ENCODE measurements around the gene CCDC88B. TPM values are rescaled to one million over a fixed set of nuclear protein-coding genes. Genes with fewer than 3 reads are reported as not detected.

The CCDC88B gene, protein sequence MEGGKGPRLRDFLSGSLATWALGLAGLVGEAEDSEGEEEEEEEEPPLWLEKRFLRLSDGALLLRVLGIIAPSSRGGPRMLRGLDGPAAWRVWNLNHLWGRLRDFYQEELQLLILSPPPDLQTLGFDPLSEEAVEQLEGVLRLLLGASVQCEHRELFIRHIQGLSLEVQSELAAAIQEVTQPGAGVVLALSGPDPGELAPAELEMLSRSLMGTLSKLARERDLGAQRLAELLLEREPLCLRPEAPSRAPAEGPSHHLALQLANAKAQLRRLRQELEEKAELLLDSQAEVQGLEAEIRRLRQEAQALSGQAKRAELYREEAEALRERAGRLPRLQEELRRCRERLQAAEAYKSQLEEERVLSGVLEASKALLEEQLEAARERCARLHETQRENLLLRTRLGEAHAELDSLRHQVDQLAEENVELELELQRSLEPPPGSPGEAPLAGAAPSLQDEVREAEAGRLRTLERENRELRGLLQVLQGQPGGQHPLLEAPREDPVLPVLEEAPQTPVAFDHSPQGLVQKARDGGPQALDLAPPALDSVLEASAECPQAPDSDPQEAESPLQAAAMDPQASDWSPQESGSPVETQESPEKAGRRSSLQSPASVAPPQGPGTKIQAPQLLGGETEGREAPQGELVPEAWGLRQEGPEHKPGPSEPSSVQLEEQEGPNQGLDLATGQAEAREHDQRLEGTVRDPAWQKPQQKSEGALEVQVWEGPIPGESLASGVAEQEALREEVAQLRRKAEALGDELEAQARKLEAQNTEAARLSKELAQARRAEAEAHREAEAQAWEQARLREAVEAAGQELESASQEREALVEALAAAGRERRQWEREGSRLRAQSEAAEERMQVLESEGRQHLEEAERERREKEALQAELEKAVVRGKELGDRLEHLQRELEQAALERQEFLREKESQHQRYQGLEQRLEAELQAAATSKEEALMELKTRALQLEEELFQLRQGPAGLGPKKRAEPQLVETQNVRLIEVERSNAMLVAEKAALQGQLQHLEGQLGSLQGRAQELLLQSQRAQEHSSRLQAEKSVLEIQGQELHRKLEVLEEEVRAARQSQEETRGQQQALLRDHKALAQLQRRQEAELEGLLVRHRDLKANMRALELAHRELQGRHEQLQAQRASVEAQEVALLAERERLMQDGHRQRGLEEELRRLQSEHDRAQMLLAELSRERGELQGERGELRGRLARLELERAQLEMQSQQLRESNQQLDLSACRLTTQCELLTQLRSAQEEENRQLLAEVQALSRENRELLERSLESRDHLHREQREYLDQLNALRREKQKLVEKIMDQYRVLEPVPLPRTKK (N-terminal part only)
- 7.6 and 8.2 TPM in 2 replicates for total RNA-seq (2022)
- percentile 19 among the genes with signal in this experiment for Bru-seq, nascent RNA
- BruChase-seq, experiment 1, labeled RNA remaining after a 6-hour chase: percentile 32 among the genes with signal in this experiment
- percentile 29 among the genes with signal in this experiment for BruChase-seq, experiment 2, labeled RNA remaining after a 2-hour chase
- long read RNA-seq, transcript CCDC88B-205 (2 exons, 779 nt): major isoform, 11 of 14 reads
- long read RNA-seq, partial matches to known transcripts: 1 of 14 reads
- long read RNA-seq, other reads (novel, unspliced or antisense): 2 of 14 reads

DNA sequence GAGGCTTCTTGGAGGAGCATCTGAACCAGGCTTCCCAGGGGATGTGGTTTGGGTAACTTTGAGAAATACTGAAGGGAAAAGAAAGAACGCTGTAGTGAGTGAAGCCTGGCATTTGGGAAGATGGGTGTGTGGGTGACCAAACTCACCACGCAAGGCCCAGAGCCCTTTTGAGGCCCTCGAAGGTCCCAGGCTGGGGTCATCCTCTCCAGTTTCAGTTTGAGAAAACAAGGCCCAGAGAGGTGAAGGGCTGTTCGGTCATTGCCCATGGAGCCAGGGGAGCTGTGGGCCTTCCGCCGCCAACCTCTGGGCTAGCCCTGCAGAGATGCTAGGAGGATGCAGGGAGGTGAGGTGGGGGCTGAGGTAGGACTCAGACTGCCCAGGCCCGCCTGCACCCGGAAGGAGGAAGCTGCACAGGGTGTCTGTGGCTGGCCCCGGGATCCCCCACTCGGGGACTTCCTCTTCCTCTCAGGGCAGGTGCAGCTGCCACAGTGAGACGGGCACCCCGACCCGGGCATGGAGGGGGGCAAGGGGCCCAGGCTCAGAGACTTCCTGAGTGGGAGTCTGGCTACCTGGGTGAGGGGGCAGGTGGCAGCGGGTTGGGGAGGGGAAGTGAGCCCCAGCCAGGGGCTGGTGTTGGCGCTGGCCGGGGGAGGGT lies at the start of gene CCDC88B:
Gene CCDC88B, plus strand, starts transcription at position 451 of the 655 bp plus-strand sequence. Its CDS starts 63 bp downstream, at position 514.
- Mint-ChIP-seq H3K9me3 (ENCODE audit: low read depth, unreplicated experiment) (no peaks in the 10 kb centered on the region), H3K4me3 (ENCODE audit: low read depth, unreplicated experiment) (no peak within 1 kb of the TSS), H3K27ac (ENCODE audit: unreplicated experiment) (no peak within 1 kb of the TSS), H3K36me3 (ENCODE audit: insufficient read depth, unreplicated experiment) (peaks cover 6% of the 10 kb centered on the region), H3K4me1 (ENCODE audit: low read depth, unreplicated experiment) (peaks cover 10% of the 10 kb centered on the region), H3K27me3 (ENCODE audit: unreplicated experiment) (no peaks in the 10 kb centered on the region)
- CTCF ChIA-PET: no interaction called here
- TF ChIP-seq, protein P1, sequence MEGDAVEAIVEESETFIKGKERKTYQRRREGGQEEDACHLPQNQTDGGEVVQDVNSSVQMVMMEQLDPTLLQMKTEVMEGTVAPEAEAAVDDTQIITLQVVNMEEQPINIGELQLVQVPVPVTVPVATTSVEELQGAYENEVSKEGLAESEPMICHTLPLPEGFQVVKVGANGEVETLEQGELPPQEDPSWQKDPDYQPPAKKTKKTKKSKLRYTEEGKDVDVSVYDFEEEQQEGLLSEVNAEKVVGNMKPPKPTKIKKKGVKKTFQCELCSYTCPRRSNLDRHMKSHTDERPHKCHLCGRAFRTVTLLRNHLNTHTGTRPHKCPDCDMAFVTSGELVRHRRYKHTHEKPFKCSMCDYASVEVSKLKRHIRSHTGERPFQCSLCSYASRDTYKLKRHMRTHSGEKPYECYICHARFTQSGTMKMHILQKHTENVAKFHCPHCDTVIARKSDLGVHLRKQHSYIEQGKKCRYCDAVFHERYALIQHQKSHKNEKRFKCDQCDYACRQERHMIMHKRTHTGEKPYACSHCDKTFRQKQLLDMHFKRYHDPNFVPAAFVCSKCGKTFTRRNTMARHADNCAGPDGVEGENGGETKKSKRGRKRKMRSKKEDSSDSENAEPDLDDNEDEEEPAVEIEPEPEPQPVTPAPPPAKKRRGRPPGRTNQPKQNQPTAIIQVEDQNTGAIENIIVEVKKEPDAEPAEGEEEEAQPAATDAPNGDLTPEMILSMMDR (IDR thresholded peaks at IDR 0.05; ENCODE audit: unreplicated experiment): no peak
- no TSS peak for BruUV-seq (replicated peaks)
- intact Hi-C loops (cut with micrococcal nuclease; ENCODE audit: unreplicated experiment): no loop called here
- DNase-seq: no peak

DNA sequence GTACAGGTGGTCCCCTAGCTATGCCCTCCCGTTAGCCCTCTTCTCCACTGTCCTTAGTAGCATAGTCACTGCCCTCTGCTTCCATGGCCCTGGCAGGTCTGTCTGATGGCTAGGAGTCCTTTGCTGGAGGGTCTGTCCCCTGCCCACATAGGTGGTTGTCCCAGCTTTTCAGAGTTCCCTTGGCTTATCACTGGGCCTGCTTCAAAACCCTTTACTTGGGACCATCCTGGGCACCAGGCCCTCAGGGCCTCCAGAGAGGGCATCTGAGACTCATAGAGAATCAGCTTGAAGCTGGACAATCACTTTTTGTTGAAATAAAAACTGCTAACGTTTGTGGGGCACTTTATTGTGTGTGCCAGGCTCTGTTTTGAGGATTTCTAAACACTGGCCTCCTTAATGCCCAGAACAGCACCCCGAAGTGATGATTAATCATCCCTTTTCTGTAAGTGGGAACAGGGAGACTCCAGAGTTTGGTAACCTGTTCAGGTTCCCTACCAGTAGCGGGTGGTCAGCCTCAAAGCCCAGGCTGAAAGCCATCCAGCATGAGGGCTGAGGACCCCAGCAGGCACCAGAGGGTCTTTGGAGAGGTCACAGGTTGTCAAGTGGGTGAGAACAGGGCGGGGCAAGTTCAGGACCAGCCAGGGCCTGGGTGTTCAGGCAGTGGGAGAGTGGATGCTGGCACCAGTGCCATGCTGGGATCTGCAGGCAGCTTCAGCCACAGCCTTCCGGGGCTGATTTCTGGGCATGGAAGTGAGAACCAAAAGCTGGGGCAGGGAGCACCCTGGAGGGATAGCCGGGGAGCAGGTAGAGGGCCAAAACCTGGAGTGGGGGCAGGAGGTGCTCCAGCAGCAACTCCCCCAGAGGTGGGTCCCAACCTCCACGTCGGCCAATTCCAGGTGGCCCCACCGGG lies 49.4 kb upstream of the CCDC88B start:
- intact Hi-C loops (cut with micrococcal nuclease; ENCODE audit: unreplicated experiment): no loop called here
- no TSS peak for BruUV-seq (replicated peaks)
- no peaks in the 10 kb centered on the region for H3K9me3 Mint-ChIP-seq (ENCODE audit: low read depth, unreplicated experiment)
- H3K27me3 Mint-ChIP-seq (ENCODE audit: unreplicated experiment): peaks cover 63% of the 10 kb centered on the region
- no peak for DNase-seq
- TF ChIP-seq, protein P1 (IDR thresholded peaks at IDR 0.05; ENCODE audit: unreplicated experiment): no peak
- H3K4me1 Mint-ChIP-seq (ENCODE audit: low read depth, unreplicated experiment): peaks cover 17% of the 10 kb centered on the region
- CTCF ChIA-PET: interaction anchor here (0.8 to 1.2 kb wide), 2 partner anchors 8 to 86 kb away, joined by 3 to 4 read pairs; no protein-coding TSS in a partner anchor
- H3K27ac Mint-ChIP-seq (ENCODE audit: unreplicated experiment): no peak overlapping the region
- H3K36me3 Mint-ChIP-seq (ENCODE audit: insufficient read depth, unreplicated experiment): peaks cover 14% of the 10 kb centered on the region
- peak overlapping the region; percentile 12 for H3K4me3 Mint-ChIP-seq (ENCODE audit: low read depth, unreplicated experiment)

GRCh38 chr11:64291262-64291751 lies 48.7 kb upstream of the CCDC88B start, which contains the start of gene KCNK4:
Gene KCNK4, plus strand, starts transcription at chr11:64291302. Its CDS starts 1,717 bp downstream, at chr11:64293019.
- Mint-ChIP-seq H3K9me3 (ENCODE audit: low read depth, unreplicated experiment) (no peaks in the 10 kb centered on the region), H3K27ac (ENCODE audit: unreplicated experiment) (no peak within 1 kb of the TSS), H3K36me3 (ENCODE audit: insufficient read depth, unreplicated experiment) (peaks cover 12% of the 10 kb centered on the region), H3K4me1 (ENCODE audit: low read depth, unreplicated experiment) (peaks cover 15% of the 10 kb centered on the region), H3K4me3 (ENCODE audit: low read depth, unreplicated experiment) (peak within 1 kb of the TSS; percentile 12), H3K27me3 (ENCODE audit: unreplicated experiment) (peaks cover 70% of the 10 kb centered on the region)
- CTCF ChIA-PET: interaction anchor here (1.2 kb wide), 1 partner anchor 7 kb away, joined by 3 read pairs; no protein-coding TSS in a partner anchor
- BruUV-seq (replicated peaks): no TSS peak
- TF ChIP-seq, protein P1 (IDR thresholded peaks at IDR 0.05; ENCODE audit: unreplicated experiment): no peak
- no peak for DNase-seq
- intact Hi-C loops (cut with micrococcal nuclease; ENCODE audit: unreplicated experiment): no loop called here

Data from Calu3 (cell line).